ENCODE measurements around the gene CPEB3. TPM values are rescaled to one million over a fixed set of nuclear protein-coding genes. Genes with fewer than 3 reads are reported as not detected.

CPEB3 gene
- total RNA-seq, 1 experiment from 2014 or later: 1.1 TPM

- H3K4me3 ChIP-seq (ENCODE audit: low read depth, low read length, poor library complexity, severe bottlenecking): no peak overlapping the region
- ChIA-PET CTCF (no interaction called here), POLR2A (ENCODE audit: low non-redundant PET) (no interaction called here)
- H3K27me3 ChIP-seq (replicated peaks; ENCODE audit: insufficient read depth, low read depth, low read length, poor library complexity): no peaks in the 10 kb centered on the region
- H3K36me3 ChIP-seq (ENCODE audit: insufficient read depth, low read length, poor library complexity, severe bottlenecking): no peaks in the 10 kb centered on the region
- H3K9me3 ChIP-seq (ENCODE audit: low read depth, low read length, poor library complexity, severe bottlenecking): no peaks in the 10 kb centered on the region
- DNase-seq (ENCODE audit: low spot score): peak; percentile 14
- no TSS peak for BruUV-seq (replicated peaks)
- TF ChIP-seq EZH2 (IDR thresholded peaks at IDR 0.05; ENCODE audit: borderline replicate concordance, low read depth, low read length, poor library complexity, severe bottlenecking): no peak
- TF ChIP-seq CTCF (conservative IDR thresholded peaks at IDR 0.05; ENCODE audit: low read depth, low read length): no peak
- no peaks in the 10 kb centered on the region for H3K4me1 ChIP-seq (ENCODE audit: insufficient read depth, low read length, poor library complexity, severe bottlenecking)
- no peak overlapping the region for H3K27ac ChIP-seq (ENCODE audit: low read depth, low read length, poor library complexity, severe bottlenecking)
- intact Hi-C loops (cut with micrococcal nuclease; ENCODE audit: unreplicated experiment): no loop called here
Observed at GRCh38 chr10:92081641-92082040, 209.2 kb downstream of the CPEB3 start.

GRCh38 chr10:92080244-92080643 is 210.6 kb downstream of the CPEB3 start:
- CTCF ChIA-PET: no interaction called here
- intact Hi-C loops (cut with micrococcal nuclease; ENCODE audit: unreplicated experiment): no loop called here

GRCh38 chr10:92079003-92079402 is 211.9 kb downstream of the CPEB3 start:
- Histone ChIP-seq H3K4me3 (ENCODE audit: low read depth, low read length, poor library complexity, severe bottlenecking) (no peak overlapping the region), H3K27ac (ENCODE audit: low read depth, low read length, poor library complexity, severe bottlenecking) (no peak overlapping the region), H3K4me1 (ENCODE audit: insufficient read depth, low read length, poor library complexity, severe bottlenecking) (no peaks in the 10 kb centered on the region), H3K9me3 (ENCODE audit: low read depth, low read length, poor library complexity, severe bottlenecking) (no peaks in the 10 kb centered on the region), H3K36me3 (ENCODE audit: insufficient read depth, low read length, poor library complexity, severe bottlenecking) (no peaks in the 10 kb centered on the region), H3K27me3 (replicated peaks; ENCODE audit: insufficient read depth, low read depth, low read length, poor library complexity) (no peaks in the 10 kb centered on the region)
- ChIA-PET CTCF (no interaction called here), POLR2A (ENCODE audit: low non-redundant PET) (no interaction called here)
- no peak for TF ChIP-seq EZH2 (IDR thresholded peaks at IDR 0.05; ENCODE audit: borderline replicate concordance, low read depth, low read length, poor library complexity, severe bottlenecking)
- no peak for TF ChIP-seq CTCF (conservative IDR thresholded peaks at IDR 0.05; ENCODE audit: low read depth, low read length)
- intact Hi-C loops (cut with micrococcal nuclease; ENCODE audit: unreplicated experiment): no loop called here
- no TSS peak for BruUV-seq (replicated peaks)
- no peak for DNase-seq (ENCODE audit: low spot score)

More at GRCh38 chr10:92080244-92080643, 210.6 kb downstream of the CPEB3 start:
- H3K4me1 ChIP-seq (ENCODE audit: insufficient read depth, low read length, poor library complexity, severe bottlenecking): no peaks in the 10 kb centered on the region
- H3K4me3 ChIP-seq (ENCODE audit: low read depth, low read length, poor library complexity, severe bottlenecking): no peak overlapping the region
- POLR2A ChIA-PET (ENCODE audit: low non-redundant PET): no interaction called here
- no peak overlapping the region for H3K27ac ChIP-seq (ENCODE audit: low read depth, low read length, poor library complexity, severe bottlenecking)
- BruUV-seq (replicated peaks): no TSS peak
- TF ChIP-seq CTCF (conservative IDR thresholded peaks at IDR 0.05; ENCODE audit: low read depth, low read length): no peak
- no peak for TF ChIP-seq EZH2 (IDR thresholded peaks at IDR 0.05; ENCODE audit: borderline replicate concordance, low read depth, low read length, poor library complexity, severe bottlenecking)
- no peaks in the 10 kb centered on the region for H3K9me3 ChIP-seq (ENCODE audit: low read depth, low read length, poor library complexity, severe bottlenecking)
- no peak for DNase-seq (ENCODE audit: low spot score)
- no peaks in the 10 kb centered on the region for H3K27me3 ChIP-seq (replicated peaks; ENCODE audit: insufficient read depth, low read depth, low read length, poor library complexity)
- H3K36me3 ChIP-seq (ENCODE audit: insufficient read depth, low read length, poor library complexity, severe bottlenecking): no peaks in the 10 kb centered on the region
